ENCODE measurements around the gene CUEDC2.

Gene CUEDC2

GRCh38 chr10:102433619-102434046, 1.3 kb upstream of the CUEDC2 start:
- TF ChIP-seq CTCF (conservative IDR thresholded peaks at IDR 0.05; ENCODE audit: low read depth, low read length) = no peak
- no peak for DNase-seq (ENCODE audit: low read depth)
- no peak overlapping the region for H3K4me3 ChIP-seq (ENCODE audit: low read depth, low read length)

DNA sequence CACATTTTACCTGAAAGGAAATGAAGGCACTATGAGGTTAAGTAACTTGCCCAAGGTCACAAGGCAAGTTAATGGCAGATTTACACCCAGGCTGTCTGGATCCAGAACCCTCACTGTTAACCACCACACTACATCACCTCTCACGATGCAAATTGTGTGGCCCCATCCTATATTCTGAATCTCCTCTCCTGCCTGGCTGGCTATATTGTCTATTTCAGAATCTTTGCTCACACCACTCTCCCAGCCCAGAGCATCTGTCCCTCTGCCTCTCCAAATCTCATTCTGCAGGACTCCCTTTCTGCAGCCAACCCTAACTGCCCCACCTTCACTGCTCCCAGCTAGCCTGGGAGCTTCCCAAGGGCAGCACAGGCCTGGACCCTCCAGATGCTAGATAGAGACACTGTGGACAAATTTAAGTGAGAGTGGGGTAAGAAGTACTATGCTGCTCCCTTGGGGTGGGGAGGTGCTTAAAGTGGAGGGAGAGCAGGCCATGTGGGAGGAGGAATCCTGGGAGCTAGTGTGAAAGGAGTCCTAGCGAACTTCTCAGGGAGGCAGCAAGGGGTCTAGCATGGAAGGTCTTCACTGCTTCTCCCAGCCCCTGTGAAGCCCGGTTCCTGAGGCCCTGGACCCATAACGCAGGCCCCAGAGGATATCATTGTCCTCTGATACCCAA, 786 bp downstream of the CUEDC2 start:
- DNase-seq (ENCODE audit: low read depth) = peak; percentile 57
- peak overlapping the region; percentile 94 for H3K4me3 ChIP-seq (ENCODE audit: low read depth, low read length)
- TF ChIP-seq CTCF (conservative IDR thresholded peaks at IDR 0.05; ENCODE audit: low read depth, low read length) = peak; percentile 9

DNA sequence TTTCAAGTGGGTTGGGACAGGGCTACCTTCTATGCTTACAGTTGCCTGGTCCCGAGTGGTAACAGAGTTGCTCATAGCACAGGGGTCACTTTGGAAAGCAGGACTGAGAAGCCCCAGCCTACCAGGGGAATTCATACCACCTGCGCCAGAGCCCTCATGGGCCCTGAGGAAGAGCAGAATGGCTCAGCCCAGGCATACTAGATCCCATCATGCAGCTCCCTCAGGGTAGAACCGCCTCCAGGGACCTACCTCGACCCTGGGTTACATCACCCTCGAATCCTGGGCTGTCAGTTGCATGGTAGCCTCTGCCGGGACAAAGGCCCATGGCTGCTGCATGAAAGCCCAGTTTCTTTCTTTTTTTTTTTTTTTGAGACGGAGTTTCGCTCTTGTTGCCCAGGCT, 2.9 kb downstream of the CUEDC2 start:
- H3K4me3 ChIP-seq (ENCODE audit: low read depth, low read length) = no peak overlapping the region
- DNase-seq (ENCODE audit: low read depth) = no peak
- no peak for TF ChIP-seq CTCF (conservative IDR thresholded peaks at IDR 0.05; ENCODE audit: low read depth, low read length)

DNA sequence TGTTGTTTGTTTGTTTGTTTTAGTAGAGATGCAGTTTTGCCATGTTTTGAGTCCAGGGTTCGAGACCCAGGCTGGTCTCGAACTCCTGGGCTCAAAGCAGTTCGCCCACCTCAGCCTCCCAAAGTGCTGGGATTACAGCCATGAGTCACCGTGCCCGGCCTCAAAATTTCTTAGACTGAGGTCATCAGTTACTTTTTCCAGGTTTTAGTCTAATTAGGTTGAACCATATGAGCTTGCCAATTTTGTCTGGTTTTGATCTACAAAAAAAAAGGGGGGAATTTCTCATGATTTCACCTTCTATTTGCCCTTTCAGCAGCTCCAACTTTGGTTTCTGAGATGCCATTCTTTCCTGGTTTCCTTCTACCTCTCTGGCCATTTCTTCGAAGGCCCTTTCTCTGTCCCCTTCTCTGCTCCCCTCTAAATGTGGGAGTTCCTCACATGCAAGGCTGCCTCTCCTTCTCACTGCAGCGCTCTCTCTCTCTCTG, 5.5 kb downstream of the CUEDC2 start:
- no peak for TF ChIP-seq CTCF (conservative IDR thresholded peaks at IDR 0.05; ENCODE audit: low read depth, low read length)
- no peak for DNase-seq (ENCODE audit: low read depth)
- H3K4me3 ChIP-seq (ENCODE audit: low read depth, low read length) = no peak overlapping the region

DNA sequence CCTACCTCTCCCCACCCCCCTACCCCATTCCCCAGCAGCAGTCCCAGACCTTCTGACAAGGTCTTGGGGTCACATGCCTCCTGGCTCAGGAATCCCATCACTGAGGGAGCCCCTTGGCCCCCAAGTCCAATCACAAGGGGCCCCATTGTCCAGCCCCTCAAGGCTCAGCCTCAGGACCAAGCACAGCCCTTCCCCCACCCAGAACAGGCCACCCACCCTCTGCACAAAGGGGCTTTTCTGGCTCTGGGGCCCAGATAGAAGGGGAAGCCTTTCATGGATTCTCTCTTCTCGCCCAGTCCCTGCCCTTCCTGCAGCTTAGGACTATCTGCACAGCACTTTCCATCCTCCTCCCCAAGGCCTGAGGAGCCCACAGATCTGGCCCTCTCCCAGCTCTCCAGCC, 6.9 kb downstream of the CUEDC2 start:
- no peak for DNase-seq (ENCODE audit: low read depth)
- no peak for TF ChIP-seq CTCF (conservative IDR thresholded peaks at IDR 0.05; ENCODE audit: low read depth, low read length)
- no peak overlapping the region for H3K4me3 ChIP-seq (ENCODE audit: low read depth, low read length)

- H3K4me3 ChIP-seq (ENCODE audit: low read depth, low read length) = no peak overlapping the region
- TF ChIP-seq CTCF (conservative IDR thresholded peaks at IDR 0.05; ENCODE audit: low read depth, low read length) = no peak
- DNase-seq (ENCODE audit: low read depth) = no peak
Measured at GRCh38 chr10:102424916-102425315, 7.5 kb downstream of the CUEDC2 start.

- H3K4me3 ChIP-seq (ENCODE audit: low read depth, low read length) = no peak overlapping the region
- TF ChIP-seq CTCF (conservative IDR thresholded peaks at IDR 0.05; ENCODE audit: low read depth, low read length) = no peak
- DNase-seq (ENCODE audit: low read depth) = no peak
Measured at GRCh38 chr10:102424145-102424544, 8.2 kb downstream of the CUEDC2 start.

Measured in choroid plexus epithelial cell (primary cell).